HAP-1 (cell line): ENCODE results near the gene BAG2.

Experiments
- DNase-seq, 2 experiments: peaks; one replicate each; pipeline ENCODE4 v3.0.0-alpha.2; 2016 to 2020; ENCODE audit warnings: low spot score in 2 of 2
- H3K27me3 ChIP-seq: fragments of 250-450 bp; sonication (Bioruptor Pico); 2 replicates; pipeline ENCODE4 v1.5.1; 2020; ENCODE audit warnings: low read depth, mild to moderate bottlenecking, moderate library complexity
- H3K36me3 ChIP-seq: fragments of 250-450 bp; sonication (Bioruptor Pico); replicated peaks from 2 replicates; pipeline ENCODE4 v1.5.1; 2020; ENCODE audit warnings: mild to moderate bottlenecking
- H3K4me1 ChIP-seq: fragments of 250-450 bp; sonication (Bioruptor Pico); 2 replicates; pipeline ENCODE4 v1.5.1; 2020; ENCODE audit warnings: mild to moderate bottlenecking
- H3K4me3 ChIP-seq: fragments of 250-450 bp; sonication (Bioruptor Pico); 2 replicates; pipeline ENCODE4 v1.5.1; 2020; ENCODE audit warnings: mild to moderate bottlenecking, moderate library complexity
- H3K9me3 ChIP-seq: fragments of 250-450 bp; sonication (Bioruptor Pico); 2 replicates; pipeline ENCODE4 v1.5.1; 2020; ENCODE audit warnings: mild to moderate bottlenecking, moderate library complexity
- in situ Hi-C: fragments of 300-500 bp; cut with MboI; formaldehyde crosslinking; loops from 3 replicates; pipeline ENCODE4 v1.14.3; 2020; ENCODE audit warnings: low sequenced_read_pairs, inconsistent platforms, mixed read lengths

Gene BAG2

GRCh38 chr6:57158658-57159057 is 13.5 kb upstream of the BAG2 start:
- in situ Hi-C loops = no loop called here
- H3K27me3 ChIP-seq = no peaks in the 10 kb centered on the region
- no peak overlapping the region for H3K4me3 ChIP-seq
- DNase-seq = no peak
- peaks cover 27% of the 10 kb centered on the region for H3K36me3 ChIP-seq
- no peaks in the 10 kb centered on the region; the same call in 1 of the 2 replicates for H3K4me1 ChIP-seq
- H3K9me3 ChIP-seq = no peaks in the 10 kb centered on the region

GRCh38 chr6:57159127-57159526 is 13.0 kb upstream of the BAG2 start:
- H3K27me3 ChIP-seq = no peaks in the 10 kb centered on the region
- H3K4me3 ChIP-seq = no peak overlapping the region
- DNase-seq = no peak
- in situ Hi-C loops = no loop called here
- H3K36me3 ChIP-seq = peaks cover 29% of the 10 kb centered on the region
- peaks cover under 1% of the 10 kb centered on the region; the same call in 1 of the 2 replicates for H3K9me3 ChIP-seq
- no peaks in the 10 kb centered on the region; the same call in 1 of the 2 replicates for H3K4me1 ChIP-seq

DNA sequence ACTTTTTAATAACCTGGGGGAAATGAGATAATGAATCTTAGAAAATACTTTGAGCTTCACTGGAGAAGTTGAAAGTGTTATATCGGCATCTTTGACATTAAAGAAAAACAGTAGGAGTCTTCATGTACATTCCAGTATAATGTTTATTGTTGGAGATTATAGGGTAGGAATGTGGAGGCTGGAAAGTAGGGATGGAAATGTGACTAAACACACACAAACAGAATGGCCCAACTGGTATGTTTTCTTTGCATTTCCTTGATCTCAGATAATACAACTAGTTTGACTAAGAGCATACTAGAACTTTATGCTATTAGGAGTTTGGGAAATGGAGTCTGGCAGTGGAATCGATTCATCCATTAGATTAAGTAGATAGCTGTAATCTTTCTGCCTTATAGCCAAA is 10.1 kb upstream of the BAG2 start:
- H3K9me3 ChIP-seq = peaks cover 2% of the 10 kb centered on the region; the same call in 1 of the 2 replicates
- no peaks in the 10 kb centered on the region; the same call in 1 of the 2 replicates for H3K4me1 ChIP-seq
- H3K4me3 ChIP-seq = no peak overlapping the region
- peaks cover 37% of the 10 kb centered on the region for H3K36me3 ChIP-seq
- DNase-seq = no peak
- in situ Hi-C loops = no loop called here
- no peaks in the 10 kb centered on the region for H3K27me3 ChIP-seq

GRCh38 chr6:57162516-57162915 is 9.6 kb upstream of the BAG2 start:
- Histone ChIP-seq H3K4me3 (no peak overlapping the region), H3K36me3 (peaks cover 37% of the 10 kb centered on the region), H3K4me1 (no peaks in the 10 kb centered on the region; the same call in 1 of the 2 replicates), H3K9me3 (peaks cover 2% of the 10 kb centered on the region; the same call in 1 of the 2 replicates), H3K27me3 (no peaks in the 10 kb centered on the region)
- in situ Hi-C loops = no loop called here
- DNase-seq = no peak

GRCh38 chr6:57163956-57164355 is 8.2 kb upstream of the BAG2 start:
- Histone ChIP-seq H3K4me3 (no peak overlapping the region), H3K4me1 (no peaks in the 10 kb centered on the region; the same call in 1 of the 2 replicates), H3K27me3 (no peaks in the 10 kb centered on the region), H3K36me3 (peaks cover 35% of the 10 kb centered on the region), H3K9me3 (peaks cover 2% of the 10 kb centered on the region; the same call in 1 of the 2 replicates)
- no peak for DNase-seq
- in situ Hi-C loops = no loop called here

GRCh38 chr6:57165080-57165479 is 7.0 kb upstream of the BAG2 start:
- DNase-seq = no peak
- Histone ChIP-seq H3K4me1 (no peaks in the 10 kb centered on the region; the same call in 1 of the 2 replicates), H3K27me3 (no peaks in the 10 kb centered on the region), H3K36me3 (peaks cover 37% of the 10 kb centered on the region), H3K4me3 (no peak overlapping the region), H3K9me3 (peaks cover 2% of the 10 kb centered on the region; the same call in 1 of the 2 replicates)
- in situ Hi-C loops = no loop called here

DNA sequence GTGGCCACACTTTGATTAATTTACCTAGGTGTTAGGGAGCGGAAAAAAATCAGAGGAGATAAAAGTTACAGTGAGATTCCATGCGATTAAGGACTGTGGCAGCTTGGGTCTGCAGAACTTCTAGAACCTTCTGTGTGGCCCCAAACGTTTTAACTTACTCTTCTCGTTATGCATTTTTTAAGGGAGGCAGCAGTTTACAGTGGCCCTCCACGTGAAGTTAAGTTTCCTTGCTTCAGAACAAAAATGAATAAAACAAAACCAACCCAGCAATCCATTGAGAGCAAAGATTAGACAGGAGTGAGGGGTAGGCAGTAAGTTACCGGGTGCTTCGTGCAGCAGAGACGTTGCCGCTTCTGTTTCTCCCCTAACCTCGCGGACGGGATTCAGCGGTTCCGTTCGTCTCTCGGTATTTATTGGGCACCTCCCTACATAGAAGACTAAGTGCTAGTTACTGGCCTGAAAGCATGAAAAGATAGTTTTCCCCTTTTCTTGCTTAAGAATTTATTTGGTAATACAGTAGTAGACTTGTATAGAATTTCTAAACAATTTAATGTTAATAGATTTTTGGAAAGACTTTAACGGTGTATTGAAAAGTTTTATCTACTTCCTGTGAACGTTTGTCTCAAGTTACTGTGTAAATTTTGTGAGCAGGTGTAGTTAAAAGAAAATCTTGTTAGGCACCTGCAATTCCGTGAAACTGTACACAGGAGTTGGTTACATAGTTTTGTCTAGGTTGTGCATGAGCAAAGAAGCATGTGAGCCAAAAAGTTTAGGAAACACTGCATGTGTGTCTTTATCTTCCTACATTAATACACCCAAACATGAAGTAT is 1.1 kb downstream of the BAG2 start:
- in situ Hi-C loops = no loop called here
- peak; percentile 54 to 56 for DNase-seq
- Histone ChIP-seq H3K4me3 (peak overlapping the region; percentile 61), H3K9me3 (no peaks in the 10 kb centered on the region), H3K27me3 (no peaks in the 10 kb centered on the region), H3K4me1 (peaks cover 7% of the 10 kb centered on the region), H3K36me3 (peaks cover 9% of the 10 kb centered on the region)

DNA sequence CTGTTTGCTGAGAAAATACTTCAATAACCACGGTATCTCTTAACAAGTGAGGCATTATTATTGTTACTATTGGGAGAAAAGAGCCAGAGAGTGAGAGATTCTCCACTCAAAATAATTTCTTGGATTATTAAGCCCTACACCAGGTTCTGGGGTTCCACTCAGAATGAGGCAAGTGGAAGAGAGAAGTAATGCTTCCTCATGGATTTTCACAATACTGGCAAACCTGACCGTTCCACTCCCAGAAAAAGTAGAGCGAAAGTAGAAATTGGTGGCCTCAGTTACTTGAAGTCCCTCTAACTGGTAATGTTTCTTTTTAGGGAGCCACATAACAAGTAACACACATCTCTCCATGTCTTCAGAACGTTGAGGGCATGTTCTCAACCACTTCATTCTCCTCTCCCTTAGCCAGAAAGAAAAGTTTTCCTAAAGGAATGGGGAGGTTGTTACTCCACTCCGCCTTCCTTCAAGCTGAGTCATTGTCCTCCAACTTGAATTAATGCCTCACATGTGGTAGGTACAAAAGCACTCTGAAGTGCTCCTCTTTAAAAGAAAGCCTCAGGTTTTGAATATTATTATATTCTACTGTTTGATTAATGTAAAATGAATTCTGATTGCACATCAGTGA is 1.9 kb downstream of the BAG2 start:
- Histone ChIP-seq H3K4me1 (peaks cover 7% of the 10 kb centered on the region), H3K36me3 (peaks cover 7% of the 10 kb centered on the region), H3K27me3 (no peaks in the 10 kb centered on the region), H3K4me3 (peak overlapping the region; percentile 61), H3K9me3 (no peaks in the 10 kb centered on the region)
- in situ Hi-C loops = no loop called here
- DNase-seq = peak; percentile 42 to 80

GRCh38 chr6:57174511-57174907 is 2.4 kb downstream of the BAG2 start:
- H3K4me1 ChIP-seq = peaks cover 7% of the 10 kb centered on the region
- peak overlapping the region; percentile 61 for H3K4me3 ChIP-seq
- H3K9me3 ChIP-seq = no peaks in the 10 kb centered on the region
- no peaks in the 10 kb centered on the region for H3K27me3 ChIP-seq
- in situ Hi-C loops = no loop called here
- H3K36me3 ChIP-seq = peaks cover 7% of the 10 kb centered on the region
- no peak for DNase-seq

DNA sequence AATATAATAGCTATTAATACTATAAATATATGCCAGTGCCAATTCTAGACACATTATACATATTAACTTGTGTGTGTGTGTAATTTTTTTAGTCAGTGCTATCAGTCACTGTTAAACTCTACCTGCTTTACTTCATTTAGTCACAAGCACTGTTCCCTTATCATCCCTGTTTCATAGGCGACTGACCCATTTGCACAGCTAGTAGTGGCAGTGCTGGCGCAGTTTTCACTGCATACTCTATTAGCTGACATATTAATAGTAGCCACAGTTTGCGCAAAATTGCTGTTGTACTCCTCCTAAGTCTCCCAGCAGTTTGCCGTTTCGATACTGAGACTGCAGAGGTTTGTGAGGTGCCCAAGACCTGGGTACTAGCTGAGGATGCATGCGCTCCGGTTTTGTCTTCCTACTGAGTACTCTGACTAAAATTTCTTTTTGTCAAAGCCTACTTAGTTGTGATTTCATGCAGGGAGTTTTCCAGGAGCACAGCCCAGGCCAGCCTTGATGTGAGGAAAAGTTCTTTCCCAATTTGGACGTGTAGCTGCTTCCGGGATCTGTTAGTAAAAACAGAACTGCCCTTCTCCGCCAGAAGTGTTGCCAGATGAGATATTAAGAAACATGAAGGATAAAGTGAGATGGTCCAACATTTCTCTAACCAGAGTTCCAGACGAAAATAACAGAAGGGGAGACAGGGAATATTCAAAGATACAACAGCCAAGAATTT is 5.6 kb downstream of the BAG2 start:
- in situ Hi-C loops = no loop called here
- H3K36me3 ChIP-seq = peaks cover 11% of the 10 kb centered on the region

DNA sequence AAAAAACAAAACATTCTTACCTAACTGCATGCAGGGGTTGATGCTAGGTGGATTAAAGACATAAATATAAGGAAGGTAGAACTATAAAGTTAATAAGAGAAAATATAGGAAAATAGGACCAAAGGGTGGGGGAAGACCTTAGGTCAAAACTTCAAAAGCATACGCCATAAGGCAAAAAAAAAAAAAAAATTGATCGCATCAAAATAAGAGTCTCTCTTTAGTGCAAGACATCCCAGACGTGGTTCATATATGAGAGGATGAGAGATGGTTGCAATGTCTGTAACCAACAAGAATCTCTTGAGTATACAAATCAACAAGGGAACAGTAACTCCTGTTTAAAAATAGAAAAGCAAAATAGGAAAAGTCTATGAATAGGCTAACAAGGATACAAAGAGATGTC is 8.5 kb downstream of the BAG2 start:
- no peaks in the 10 kb centered on the region for H3K27me3 ChIP-seq
- DNase-seq = no peak
- peaks cover 36% of the 10 kb centered on the region for H3K36me3 ChIP-seq
- H3K4me1 ChIP-seq = peaks cover 2% of the 10 kb centered on the region; the same call in 1 of the 2 replicates
- H3K9me3 ChIP-seq = no peaks in the 10 kb centered on the region
- in situ Hi-C loops = no loop called here
- H3K4me3 ChIP-seq = no peak overlapping the region

More for the DNA sequence above, 5.6 kb downstream of the BAG2 start:
- no peak for DNase-seq
- Histone ChIP-seq H3K4me1 (peaks cover 6% of the 10 kb centered on the region), H3K4me3 (no peak overlapping the region), H3K9me3 (no peaks in the 10 kb centered on the region), H3K27me3 (no peaks in the 10 kb centered on the region)

DNA sequence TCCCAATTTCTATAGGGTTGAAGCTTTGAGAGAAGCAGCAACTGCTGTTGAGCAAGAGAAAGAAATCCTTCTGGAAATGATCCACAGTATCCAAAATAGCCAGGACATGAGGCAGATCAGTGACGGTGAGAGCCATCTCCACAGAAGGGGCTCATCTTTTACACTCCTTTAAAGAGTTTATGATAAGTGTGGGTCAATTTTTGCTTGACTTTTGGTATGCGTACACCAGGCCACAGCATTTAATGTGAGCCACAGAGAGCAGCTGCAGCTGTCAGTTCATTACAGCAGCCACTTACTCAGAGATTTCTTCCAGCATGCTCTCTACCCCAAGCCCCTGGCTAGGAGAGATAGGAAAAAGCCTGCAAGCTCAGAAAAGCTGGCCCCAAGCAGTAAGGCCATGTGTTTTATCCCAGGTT is 9.9 kb downstream of the BAG2 start:
- peaks cover 2% of the 10 kb centered on the region; the same call in 1 of the 2 replicates for H3K4me1 ChIP-seq
- H3K9me3 ChIP-seq = no peaks in the 10 kb centered on the region
- peaks cover 36% of the 10 kb centered on the region for H3K36me3 ChIP-seq
- DNase-seq = no peak
- in situ Hi-C loops = no loop called here
- H3K27me3 ChIP-seq = no peaks in the 10 kb centered on the region
- no peak overlapping the region for H3K4me3 ChIP-seq

- in situ Hi-C loops = no loop called here
- Histone ChIP-seq H3K4me3 (no peak overlapping the region), H3K4me1 (peaks cover 2% of the 10 kb centered on the region; the same call in 1 of the 2 replicates), H3K36me3 (peaks cover 45% of the 10 kb centered on the region), H3K27me3 (no peaks in the 10 kb centered on the region), H3K9me3 (no peaks in the 10 kb centered on the region)
- DNase-seq = no peak
These were observed 11.2 kb downstream of the BAG2 start for GRCh38 chr6:57183336-57183735.
